ENCODE results near the gene PDZD2. TPM values are rescaled to one million over a fixed set of nuclear protein-coding genes. Genes with fewer than 3 reads are reported as not detected.

The PDZD2 gene
- total RNA-seq, 2 experiments from 2014 or later: 1.3 to 1.8 TPM

DNA sequence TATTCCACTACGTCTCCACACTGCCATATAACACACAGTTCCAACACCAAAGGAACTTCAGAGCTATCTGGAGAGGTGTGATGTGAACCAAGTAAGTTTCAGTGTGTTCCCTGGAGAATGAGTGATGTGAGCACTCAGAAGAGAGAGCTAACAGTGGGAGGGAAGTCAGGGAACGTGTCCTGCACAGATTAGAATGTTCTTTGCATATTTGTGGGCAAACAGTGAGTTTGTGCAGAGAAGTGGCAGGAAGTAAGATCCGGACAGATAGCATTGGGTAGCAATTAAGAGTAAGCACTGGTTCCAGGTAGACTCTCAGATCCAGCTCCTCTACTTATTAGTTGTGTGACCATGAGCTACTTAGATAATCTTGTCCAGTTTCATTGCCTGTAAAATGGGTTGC is 206.4 kb downstream of the PDZD2 start:
- Histone ChIP-seq H3K27ac (ENCODE audit: low read depth in 1 of 2, low read length in 2 of 2) (no peak overlapping the region), H3K4me1 (ENCODE audit: insufficient read depth, low read length) (no peaks in the 10 kb centered on the region), H3K4me3 (ENCODE audit: low read length) (no peak overlapping the region), H3K36me3 (ENCODE audit: insufficient read depth, low read length) (no peaks in the 10 kb centered on the region), H3K9me3 (ENCODE audit: control insufficient read depth in 1 of 2, insufficient read depth in 1 of 2, low read length in 2 of 2) (no peaks in the 10 kb centered on the region), H3K27me3 (ENCODE audit: control insufficient read depth in 1 of 2, insufficient read depth in 2 of 2, low read length in 2 of 2) (no peaks in the 10 kb centered on the region)
- H3K27me3 Mint-ChIP-seq: no peaks in the 10 kb centered on the region
- H3K9me3 Mint-ChIP-seq: no peaks in the 10 kb centered on the region
- H3K36me3 Mint-ChIP-seq (ENCODE audit: low read depth): no peaks in the 10 kb centered on the region
- intact Hi-C loops (cut with DNase I, micrococcal nuclease): no loop called here
- no peak overlapping the region for H3K27ac Mint-ChIP-seq
- no peak overlapping the region for H3K4me3 Mint-ChIP-seq
- DNase-seq (no peak), ATAC-seq (ENCODE audit: poor library complexity) (no peak)
- no peaks in the 10 kb centered on the region for H3K4me1 Mint-ChIP-seq (ENCODE audit: low read depth)
- ChIA-PET CTCF (no interaction called here), POLR2A (interaction anchor here (1.6 kb wide), 1 partner anchor 9 kb away, joined by 6 read pairs; no protein-coding TSS in a partner anchor)
- TF ChIP-seq, protein P1, sequence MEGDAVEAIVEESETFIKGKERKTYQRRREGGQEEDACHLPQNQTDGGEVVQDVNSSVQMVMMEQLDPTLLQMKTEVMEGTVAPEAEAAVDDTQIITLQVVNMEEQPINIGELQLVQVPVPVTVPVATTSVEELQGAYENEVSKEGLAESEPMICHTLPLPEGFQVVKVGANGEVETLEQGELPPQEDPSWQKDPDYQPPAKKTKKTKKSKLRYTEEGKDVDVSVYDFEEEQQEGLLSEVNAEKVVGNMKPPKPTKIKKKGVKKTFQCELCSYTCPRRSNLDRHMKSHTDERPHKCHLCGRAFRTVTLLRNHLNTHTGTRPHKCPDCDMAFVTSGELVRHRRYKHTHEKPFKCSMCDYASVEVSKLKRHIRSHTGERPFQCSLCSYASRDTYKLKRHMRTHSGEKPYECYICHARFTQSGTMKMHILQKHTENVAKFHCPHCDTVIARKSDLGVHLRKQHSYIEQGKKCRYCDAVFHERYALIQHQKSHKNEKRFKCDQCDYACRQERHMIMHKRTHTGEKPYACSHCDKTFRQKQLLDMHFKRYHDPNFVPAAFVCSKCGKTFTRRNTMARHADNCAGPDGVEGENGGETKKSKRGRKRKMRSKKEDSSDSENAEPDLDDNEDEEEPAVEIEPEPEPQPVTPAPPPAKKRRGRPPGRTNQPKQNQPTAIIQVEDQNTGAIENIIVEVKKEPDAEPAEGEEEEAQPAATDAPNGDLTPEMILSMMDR (IDR thresholded peaks at IDR 0.05): no peak

DNA sequence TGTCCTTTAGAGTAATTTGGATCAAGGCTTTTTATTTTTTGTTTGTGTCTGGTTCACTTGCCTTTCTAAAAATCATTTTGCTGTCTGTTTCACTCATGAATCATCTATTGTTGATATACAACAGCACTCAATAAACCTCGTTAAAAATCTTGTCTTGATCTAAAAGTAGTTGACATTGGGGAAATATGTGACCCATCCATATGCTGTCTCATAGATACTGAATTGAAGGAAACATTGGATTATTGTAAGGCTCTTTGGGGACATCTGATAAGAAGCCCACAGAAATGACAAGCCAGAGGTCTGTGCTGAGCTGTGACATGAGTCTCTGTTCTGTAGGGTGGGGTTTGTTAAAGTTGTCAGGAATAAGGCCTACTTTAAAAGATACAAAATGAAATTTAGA is 208.0 kb downstream of the PDZD2 start:
- Histone ChIP-seq H3K9me3 (ENCODE audit: control insufficient read depth in 1 of 2, insufficient read depth in 1 of 2, low read length in 2 of 2) (no peaks in the 10 kb centered on the region), H3K36me3 (ENCODE audit: insufficient read depth, low read length) (no peaks in the 10 kb centered on the region), H3K27ac (ENCODE audit: low read depth in 1 of 2, low read length in 2 of 2) (no peak overlapping the region), H3K4me1 (ENCODE audit: insufficient read depth, low read length) (no peaks in the 10 kb centered on the region), H3K27me3 (ENCODE audit: control insufficient read depth in 1 of 2, insufficient read depth in 2 of 2, low read length in 2 of 2) (no peaks in the 10 kb centered on the region), H3K4me3 (ENCODE audit: low read length) (no peak overlapping the region)
- Mint-ChIP-seq H3K27me3 (no peaks in the 10 kb centered on the region), H3K9me3 (no peaks in the 10 kb centered on the region), H3K27ac (no peak overlapping the region), H3K36me3 (ENCODE audit: low read depth) (no peaks in the 10 kb centered on the region), H3K4me1 (ENCODE audit: low read depth) (peaks cover 4% of the 10 kb centered on the region), H3K4me3 (no peak overlapping the region)
- intact Hi-C loops (cut with DNase I, micrococcal nuclease): no loop called here
- POLR2A ChIA-PET: no interaction called here
- DNase-seq (no peak), ATAC-seq (ENCODE audit: poor library complexity) (no peak)
- CTCF ChIA-PET: no interaction called here
- TF ChIP-seq, protein P1 (IDR thresholded peaks at IDR 0.05): no peak

DNA sequence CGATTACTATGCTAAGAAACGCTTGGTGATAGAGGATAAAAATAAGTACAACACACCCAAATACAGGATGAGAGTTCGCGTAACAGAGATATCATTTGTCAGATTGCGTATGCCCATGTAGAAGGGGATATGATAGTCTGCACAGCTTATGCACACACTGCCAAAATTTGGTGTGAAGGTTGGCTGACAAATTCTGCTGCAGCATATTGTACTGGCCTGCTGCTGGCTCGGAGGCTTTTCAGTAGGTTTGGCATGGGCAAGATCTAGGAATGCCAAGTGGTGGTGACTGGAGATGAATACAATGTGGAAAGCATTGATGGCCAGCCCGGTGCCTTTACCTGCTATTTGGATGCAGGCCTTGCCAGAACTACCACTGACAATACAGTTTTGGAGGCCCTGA is 208.4 kb downstream of the PDZD2 start:
- H3K36me3 ChIP-seq (ENCODE audit: insufficient read depth, low read length): no peaks in the 10 kb centered on the region
- no peaks in the 10 kb centered on the region for H3K36me3 Mint-ChIP-seq (ENCODE audit: low read depth)
- no peak overlapping the region for H3K27ac Mint-ChIP-seq
- H3K4me1 ChIP-seq (ENCODE audit: insufficient read depth, low read length): no peaks in the 10 kb centered on the region
- DNase-seq (no peak), ATAC-seq (ENCODE audit: poor library complexity) (no peak)
- no peaks in the 10 kb centered on the region for H3K9me3 ChIP-seq (ENCODE audit: control insufficient read depth in 1 of 2, insufficient read depth in 1 of 2, low read length in 2 of 2)
- ChIA-PET POLR2A (no interaction called here), CTCF (no interaction called here)
- H3K4me3 Mint-ChIP-seq: no peak overlapping the region
- H3K9me3 Mint-ChIP-seq: no peaks in the 10 kb centered on the region
- no peak overlapping the region for H3K4me3 ChIP-seq (ENCODE audit: low read length)
- no peaks in the 10 kb centered on the region for H3K27me3 Mint-ChIP-seq
- peaks cover 4% of the 10 kb centered on the region for H3K4me1 Mint-ChIP-seq (ENCODE audit: low read depth)
- intact Hi-C loops (cut with DNase I, micrococcal nuclease): no loop called here
- TF ChIP-seq, protein P1 (IDR thresholded peaks at IDR 0.05): no peak
- no peak overlapping the region for H3K27ac ChIP-seq (ENCODE audit: low read depth in 1 of 2, low read length in 2 of 2)
- no peaks in the 10 kb centered on the region for H3K27me3 ChIP-seq (ENCODE audit: control insufficient read depth in 1 of 2, insufficient read depth in 2 of 2, low read length in 2 of 2)
